H1 (cell line): ENCODE results near the gene OTOS. TPM values are rescaled to one million over a fixed set of nuclear protein-coding genes. Genes with fewer than 3 reads are reported as not detected.

Source experiments
- CTCF ChIA-PET: fragments of 300-600 bp; sonication (Branson Sonifier 250); formaldehyde crosslinking; loops from one replicate; lab custom pipeline; 2021; ENCODE audit not compliant: partially characterized antibody; lab: Charles Lee
- POLR2A ChIA-PET: fragments of 300-600 bp; sonication (Branson Sonifier 250); formaldehyde crosslinking; loops from one replicate; lab custom pipeline; 2021; ENCODE audit warnings: inconsistent platforms; ENCODE audit not compliant: partially characterized antibody; lab: Charles Lee
- DNase-seq, 2 experiments: peaks; one replicate each; pipeline versions ENCODE4 v3.0.0 to v3.0.0-alpha.2; 2010 to 2022; ENCODE audit warnings: low spot score in 2 of 2, low read depth in 1 of 2, mixed read lengths in 1 of 2
- FAIRE-seq: peaks from 2 replicates; lab custom pipeline; 2011; peaks lifted over from hg19 to GRCh38; lab: Jason Lieb, UNC
- H2AFZ ChIP-seq: 2 replicates; pipeline ENCODE4 v1.8.1; 2012; ENCODE audit warnings: low read length, inconsistent platforms
- H2AK5ac ChIP-seq: 2 replicates; pipeline ENCODE4 v1.6.1; 2013; ENCODE audit warnings: low read depth, low read length
- H2BK120ac ChIP-seq: replicated peaks from 2 replicates; pipeline ENCODE3; 2013; ENCODE audit warnings: low read depth, low read length, inconsistent platforms
- H2BK12ac ChIP-seq: 2 replicates; pipeline ENCODE4 v1.6.1; 2013; ENCODE audit warnings: low read depth, low read length
- H2BK15ac ChIP-seq: 2 replicates; pipeline ENCODE4 v1.6.1; 2013; ENCODE audit warnings: low read length
- H2BK20ac ChIP-seq: 2 replicates; pipeline ENCODE4 v1.6.1; 2013; ENCODE audit warnings: low read length
- H2BK5ac ChIP-seq: 2 replicates; pipeline ENCODE4 v1.6.1; 2013; ENCODE audit warnings: low read depth, low read length
- H3K14ac ChIP-seq: 2 replicates; pipeline ENCODE4 v1.6.1; 2013; ENCODE audit warnings: inconsistent platforms; ENCODE audit not compliant: insufficient read length
- H3K18ac ChIP-seq: 2 replicates; pipeline ENCODE4 v1.6.1; 2013; ENCODE audit warnings: low read length; ENCODE audit errors: extremely low read depth
- H3K23ac ChIP-seq: 2 replicates; pipeline ENCODE4 v1.6.1; 2013; ENCODE audit warnings: inconsistent platforms; ENCODE audit not compliant: insufficient read length
- H3K23me2 ChIP-seq: 2 replicates; pipeline ENCODE4 v1.6.1; 2013; ENCODE audit warnings: low read depth, low read length
- H3K27ac ChIP-seq: 2 replicates; pipeline ENCODE4 v1.6.1; 2011; ENCODE audit warnings: low read depth, low read length, inconsistent platforms
- H3K27me3 ChIP-seq, 4 experiments: replicated peaks in 1 of 4; 1 replicate in 1 of 4; 2 replicates in 3 of 4; pipeline versions ENCODE4 v1.6.1 to v1.8.1; 2011 to 2013; ENCODE audit warnings: low read length in 3 of 4, mild to moderate bottlenecking in 3 of 4, inconsistent platforms in 2 of 4, mixed read lengths in 2 of 4, moderate library complexity in 1 of 4; ENCODE audit not compliant: control insufficient read depth in 3 of 4, insufficient read depth in 3 of 4; ENCODE audit errors: extremely low read depth in 1 of 4
- H3K36me3 ChIP-seq, 4 experiments: 2 replicates each; pipeline versions ENCODE4 v1.6.1 to v1.8.1; 2011 to 2013; ENCODE audit warnings: mild to moderate bottlenecking in 4 of 4, low read length in 3 of 4, moderate library complexity in 2 of 4, control low read depth in 1 of 4, inconsistent platforms in 1 of 4; ENCODE audit not compliant: insufficient read depth in 4 of 4, control insufficient read depth in 2 of 4
- H3K4ac ChIP-seq: replicated peaks from 2 replicates; pipeline ENCODE3; 2013; ENCODE audit warnings: low read length, low read depth, mixed read lengths, inconsistent platforms; ENCODE audit not compliant: insufficient read length
- H3K4me1 ChIP-seq, 4 experiments: replicated peaks in 1 of 4; 1 replicate in 1 of 4; 2 replicates in 3 of 4; pipeline versions ENCODE4 v1.6.1 to v1.8.1; 2011 to 2013; ENCODE audit warnings: low read length in 3 of 4, inconsistent platforms in 2 of 4, mixed read lengths in 1 of 4; ENCODE audit not compliant: insufficient read depth in 4 of 4, control insufficient read depth in 3 of 4
- H3K4me2 ChIP-seq, 2 experiments: 2 replicates each; pipeline versions ENCODE4 v1.6.1 to v1.8.1; 2011 to 2013; ENCODE audit warnings: low read depth in 2 of 2, low read length in 2 of 2, control low read depth in 1 of 2, inconsistent platforms in 1 of 2, mild to moderate bottlenecking in 1 of 2; ENCODE audit not compliant: insufficient read depth in 1 of 2
- H3K4me3 ChIP-seq, 4 experiments: fragments of 200-600, 300-600 bp in 1 of 4; sonication (generic), shearing (Covaris generic), sonication (Bioruptor Twin) in 1 of 4; 2 replicates each; pipeline versions ENCODE4 v1.5.1 to v1.8.1; 2011 to 2016; ENCODE audit warnings: low read length in 4 of 4, low read depth in 3 of 4, control low read depth in 2 of 4, inconsistent platforms in 2 of 4, mild to moderate bottlenecking in 2 of 4, mixed read lengths in 1 of 4, moderate library complexity in 1 of 4; ENCODE audit not compliant: insufficient read depth in 2 of 4; ENCODE audit errors: extremely low read depth in 1 of 4
- H3K56ac ChIP-seq: replicated peaks from 2 replicates; pipeline ENCODE3; 2013; ENCODE audit warnings: low read depth, mild to moderate bottlenecking, mixed read lengths, low read length, inconsistent platforms; ENCODE audit not compliant: insufficient read length
- H3K79me1 ChIP-seq: 2 replicates; pipeline ENCODE4 v1.6.1; 2013; ENCODE audit warnings: low read depth, low read length, control low read depth
- H3K79me2 ChIP-seq, 2 experiments: 2 replicates each; pipeline versions ENCODE4 v1.6.1 to v1.8.1; 2012 to 2013; ENCODE audit warnings: low read length in 2 of 2, mild to moderate bottlenecking in 2 of 2, inconsistent platforms in 1 of 2; ENCODE audit not compliant: insufficient read depth in 2 of 2, control insufficient read depth in 1 of 2
- H3K9ac ChIP-seq, 4 experiments: replicated peaks in 1 of 4; 1 replicate in 1 of 4; 2 replicates in 3 of 4; pipeline versions ENCODE4 v1.6.1 to v1.8.1; 2011 to 2013; ENCODE audit warnings: low read depth in 3 of 4, low read length in 3 of 4, control low read depth in 2 of 4, mild to moderate bottlenecking in 2 of 4, moderate library complexity in 2 of 4, inconsistent platforms in 1 of 4; ENCODE audit errors: extremely low read depth in 1 of 4
- H3K9me3 ChIP-seq, 2 experiments: 2 replicates each; pipeline versions ENCODE4 v1.6.1 to v1.8.1; 2012 to 2013; ENCODE audit warnings: mild to moderate bottlenecking in 2 of 2, moderate library complexity in 2 of 2, control low read depth in 1 of 2, inconsistent platforms in 1 of 2, low read depth in 1 of 2, low read length in 1 of 2, mixed read lengths in 1 of 2; ENCODE audit not compliant: insufficient read depth in 2 of 2
- H4K20me1 ChIP-seq, 2 experiments: replicated peaks in 1 of 2; 2 replicates each; pipeline versions ENCODE3 to v1.8.1; 2011 to 2013; ENCODE audit warnings: inconsistent platforms in 2 of 2, low read length in 2 of 2, mild to moderate bottlenecking in 1 of 2; ENCODE audit not compliant: insufficient read depth in 2 of 2, control insufficient read depth in 1 of 2
- H4K5ac ChIP-seq: 2 replicates; pipeline ENCODE4 v1.6.1; 2013; ENCODE audit warnings: low read length, low read depth, mixed read lengths, inconsistent platforms; ENCODE audit not compliant: insufficient read length
- H4K8ac ChIP-seq: 2 replicates; pipeline ENCODE4 v1.8.0; 2013; ENCODE audit warnings: mild to moderate bottlenecking, moderate library complexity, low read length, inconsistent platforms; ENCODE audit not compliant: insufficient read depth; ENCODE audit errors: extremely low read depth
- H4K91ac ChIP-seq: replicated peaks from 2 replicates; pipeline ENCODE3; 2013; ENCODE audit warnings: low read length, mixed read lengths, inconsistent platforms; ENCODE audit not compliant: insufficient read length
- CBX5 ChIP-seq: fragments of 300-800, 300-1000 bp; sonication (generic); IDR thresholded peaks from 2 replicates; pipeline ENCODE4 v1.7.1; 2016; ENCODE audit warnings: antibody characterized with exemption, low read length, low read depth
- CTBP2 ChIP-seq: IDR thresholded peaks from 2 replicates; pipeline ENCODE4 v1.7.0; 2011; ENCODE audit warnings: borderline replicate concordance, mild to moderate bottlenecking, moderate library complexity, mixed read lengths, low read length; ENCODE audit not compliant: insufficient read depth, insufficient read length
- RNF2 ChIP-seq: fragments of 200-900, 300-1000 bp; sonication (generic); IDR thresholded peaks from 2 replicates; pipeline ENCODE4 v1.7.1; 2016; ENCODE audit warnings: borderline replicate concordance, low read depth, mild to moderate bottlenecking, antibody characterized with exemption, low read length; ENCODE audit not compliant: poor library complexity, severe bottlenecking; ENCODE audit errors: missing control alignments
- TAF1 ChIP-seq: IDR thresholded peaks from 2 replicates; pipeline ENCODE4 v1.6.1; 2011; ENCODE audit warnings: mild to moderate bottlenecking, low read depth, low read length
- WGBS, 2 experiments: shearing (Covaris generic) in 1 of 2; methylation state at CpG; one replicate each; pipeline versions ENCODE4 v1.1.6 to v1.1.7; 2013 to 2015; ENCODE audit warnings: low lambda C conversion rate in 2 of 2, mixed read lengths in 2 of 2, inconsistent platforms in 1 of 2, low coverage in 1 of 2, missing lambda C conversion rate in 1 of 2; ENCODE audit not compliant: insufficient replicate concordance in 2 of 2, insufficient coverage in 1 of 2, insufficient read length in 1 of 2; ENCODE audit errors: extremely low coverage in 1 of 2, missing lambda C conversion rate in 1 of 2; 5-methylcytosine and 5-hydroxymethylcytosine counted together
- polyA plus RNA-seq, 7 experiments: library from polyadenylated mRNA; depleted of rRNA in 3 of 7; stranded (reverse) in 5 of 7; unstranded in 2 of 7; fragments of >200 nt in 5 of 7; fragments of 200-250 nt in 2 of 7; gene quantifications; 1 replicate in 5 of 7; 2 replicates in 1 of 7; 4 replicates in 1 of 7; pipeline versions ENCODE4 v1.2.1 to v1.2.3, GENCODE V29; 2011 to 2013; ENCODE audit warnings: missing spikeins in 2 of 7, mixed read lengths in 2 of 7
- total RNA-seq: library from RNA; stranded (reverse); fragmentation: NEBNext Ultra II Directional; extraction: Animal tissue kit (Norgen Biotek cat#: 25700); gene quantifications from 2 replicates; pipeline ENCODE4 v1.2.1, GENCODE V29; 2021

OTOS gene
- total and polyA plus RNA-seq, 2 of the 8 experiments (the other 6 are each of a cell fraction or from before 2014, with no cell fraction given) = 0.17 TPM; not detected in 1

- no peak overlapping the region for H3K14ac ChIP-seq
- no peaks in the 10 kb centered on the region for H3K36me3 ChIP-seq
- H2BK12ac ChIP-seq = no peak overlapping the region
- H2AFZ ChIP-seq = no peak overlapping the region
- CTCF ChIA-PET = no interaction called here
- no peaks in the 10 kb centered on the region for H3K79me1 ChIP-seq
- no peak for TF ChIP-seq CTBP2
- TF ChIP-seq TAF1 = no peak
- TF ChIP-seq CBX5 = no peak
- TF ChIP-seq RNF2 = no peak
- TF ChIP-seq, all 59 proteins: peak for 0
- H3K4me3 ChIP-seq = no peak overlapping the region
- H3K4me2 ChIP-seq = no peak overlapping the region
- no peaks in the 10 kb centered on the region; a peak in 1 of 7 replicates for H3K4me1 ChIP-seq
- H4K8ac ChIP-seq = no peak overlapping the region
- no peaks in the 10 kb centered on the region for H3K23me2 ChIP-seq
- H4K91ac ChIP-seq = no peak overlapping the region
- H3K27ac ChIP-seq = no peak overlapping the region
- FAIRE-seq (no peak), DNase-seq (no peak)
- H3K18ac ChIP-seq = no peak overlapping the region
- no peak overlapping the region for H4K5ac ChIP-seq
- H2BK5ac ChIP-seq = no peak overlapping the region
- H3K79me2 ChIP-seq = no peaks in the 10 kb centered on the region
- no peak overlapping the region for H2BK20ac ChIP-seq
- no peak overlapping the region for H2BK15ac ChIP-seq
- H3K9ac ChIP-seq = no peak overlapping the region
- 85% methylated on average over 7 of the region's 7 CpGs; no CpG with 5 or more reads in 1 of the 2 experiments for WGBS, 2 experiments
- POLR2A ChIA-PET = no interaction called here
- H2AK5ac ChIP-seq = no peak overlapping the region
- H4K20me1 ChIP-seq = no peaks in the 10 kb centered on the region
- H3K56ac ChIP-seq = no peak overlapping the region
- H3K9me3 ChIP-seq = peaks cover 16 to 18% of the 10 kb centered on the region in 2 experiments; a peak in 3 of 4 replicates
- H3K23ac ChIP-seq = no peak overlapping the region
- 0 out of 7 replicates have a peak, but pooled peaks cover 0 to 3% (median 0%) of the 10 kb centered on the region in 4 experiments for H3K27me3 ChIP-seq
- no peak overlapping the region for H2BK120ac ChIP-seq
- H3K4ac ChIP-seq = no peak overlapping the region
Observed at GRCh38 chr2:240186191-240186725, 45.8 kb upstream of the OTOS start.
